ENCODE data around the gene PPP1R3G. TPM values are rescaled to one million over a fixed set of nuclear protein-coding genes. Genes with fewer than 3 reads are reported as not detected.

The PPP1R3G gene
- total RNA-seq, 1 donor from 2014 or later = 1.3 TPM

- no peak for DNase-seq (ENCODE audit: low spot score)
These were observed 13.9 kb upstream of the PPP1R3G start for GRCh38 chr6:5071216-5071615.

DNA sequence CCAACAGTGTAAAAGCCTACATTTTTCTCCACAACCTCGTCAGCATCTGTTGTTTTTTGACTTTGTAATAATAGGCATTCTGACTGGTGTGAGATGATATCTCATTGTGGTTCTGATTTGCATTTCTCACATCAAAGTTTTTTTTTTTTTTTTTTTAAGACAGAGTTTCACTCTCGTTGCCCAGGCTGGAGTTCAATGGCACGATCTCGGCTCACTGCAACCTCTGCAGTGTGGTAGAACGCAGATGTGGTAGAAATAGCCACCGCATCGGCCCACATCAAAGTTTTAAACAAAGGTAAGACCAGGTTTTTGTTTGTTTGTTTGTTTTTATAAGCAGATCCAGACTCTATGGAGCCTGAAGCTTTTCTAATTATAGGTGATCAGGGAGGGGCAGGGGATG lies 12.7 kb upstream of the PPP1R3G start:
- no peak for DNase-seq (ENCODE audit: low spot score)

DNA sequence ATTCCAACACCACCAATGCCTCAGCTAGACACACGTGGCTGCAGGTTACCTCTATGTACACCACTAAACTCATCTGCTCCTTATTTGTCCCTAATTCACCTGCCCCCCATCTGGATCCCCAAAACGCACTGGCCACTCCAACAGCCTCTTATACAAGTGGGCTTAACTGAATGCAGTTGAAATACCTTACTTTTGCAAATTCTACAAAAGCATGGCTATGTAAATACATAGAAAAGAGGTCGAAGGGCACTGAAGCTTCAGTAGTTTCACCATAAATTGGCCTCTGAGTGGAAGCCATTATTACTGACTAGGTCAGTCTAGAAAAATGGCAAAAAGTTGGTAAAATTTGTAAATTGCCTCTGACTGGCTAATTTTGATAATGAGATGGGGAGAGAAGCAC lies 11.1 kb upstream of the PPP1R3G start:
- DNase-seq (ENCODE audit: low spot score) = no peak

GRCh38 chr6:5076931-5077330 lies 8.2 kb upstream of the PPP1R3G start:
- DNase-seq (ENCODE audit: low spot score) = no peak

DNA sequence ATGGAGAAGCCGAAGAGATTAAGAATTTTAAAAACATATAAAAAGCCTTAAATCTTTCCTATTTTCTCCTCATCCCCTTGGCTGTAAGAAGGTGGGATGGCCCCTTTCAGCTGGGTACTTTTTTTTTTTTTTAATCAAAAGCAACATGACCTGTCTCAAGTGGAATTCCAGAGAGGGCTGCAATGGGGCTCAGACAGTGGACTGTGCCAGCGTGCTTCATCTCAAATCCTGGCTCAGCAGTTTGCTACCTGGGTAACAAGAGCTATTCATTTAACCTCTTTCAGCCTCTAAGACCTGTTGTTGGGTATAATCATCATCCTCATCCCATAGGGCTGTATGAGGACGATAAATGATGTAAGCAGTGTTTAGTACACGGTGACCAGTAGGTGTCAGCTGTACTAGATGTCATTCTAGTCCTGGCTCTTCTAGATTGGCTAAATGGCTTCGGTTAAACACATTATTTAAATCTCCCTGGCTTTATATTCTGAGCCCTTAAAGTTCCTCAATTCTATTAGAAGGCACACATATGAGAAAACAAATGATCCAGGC lies 6.9 kb upstream of the PPP1R3G start:
- no peak for DNase-seq (ENCODE audit: low spot score)

DNA sequence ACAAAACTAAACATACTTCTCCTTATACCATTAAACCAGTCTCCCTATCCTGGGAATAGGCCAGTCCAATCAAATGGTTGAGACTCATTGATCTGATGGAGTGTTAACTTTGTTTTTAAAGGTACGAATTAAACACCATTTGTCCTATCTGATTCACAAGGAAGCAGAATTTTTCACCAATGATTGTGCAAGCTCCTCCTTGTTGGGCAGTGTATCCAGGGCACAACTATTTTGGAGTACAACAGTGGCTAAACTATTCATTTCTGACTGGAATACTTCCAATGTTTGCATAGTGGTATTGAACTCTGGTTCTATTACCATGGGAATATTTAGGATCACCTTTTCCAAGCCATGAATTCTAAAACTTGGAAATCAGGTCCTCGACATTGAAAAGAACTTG lies 5.4 kb upstream of the PPP1R3G start:
- no peak for DNase-seq (ENCODE audit: low spot score)

GRCh38 chr6:5080574-5080973 lies 4.6 kb upstream of the PPP1R3G start:
- DNase-seq (ENCODE audit: low spot score) = no peak

DNA sequence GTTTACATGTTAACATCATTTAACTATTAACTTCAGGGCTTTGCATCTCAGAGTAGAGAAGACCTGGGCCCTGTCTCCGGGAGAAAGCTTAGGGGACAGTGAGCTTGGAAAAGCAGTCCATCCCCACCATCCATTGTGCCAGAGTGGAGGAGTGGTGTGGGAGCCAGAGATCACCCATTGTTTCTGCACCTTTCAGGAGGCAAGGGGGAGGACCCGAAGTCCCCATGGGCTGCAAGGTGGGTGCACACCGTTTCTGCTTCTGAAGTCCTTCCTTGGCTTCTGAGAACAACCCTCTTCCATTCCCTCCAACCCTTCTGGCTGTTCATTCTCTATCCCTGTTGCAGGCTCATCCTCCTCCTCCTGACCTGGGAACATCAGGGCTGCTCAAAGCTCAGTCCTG lies 4.0 kb upstream of the PPP1R3G start:
- DNase-seq (ENCODE audit: low spot score) = no peak

DNA sequence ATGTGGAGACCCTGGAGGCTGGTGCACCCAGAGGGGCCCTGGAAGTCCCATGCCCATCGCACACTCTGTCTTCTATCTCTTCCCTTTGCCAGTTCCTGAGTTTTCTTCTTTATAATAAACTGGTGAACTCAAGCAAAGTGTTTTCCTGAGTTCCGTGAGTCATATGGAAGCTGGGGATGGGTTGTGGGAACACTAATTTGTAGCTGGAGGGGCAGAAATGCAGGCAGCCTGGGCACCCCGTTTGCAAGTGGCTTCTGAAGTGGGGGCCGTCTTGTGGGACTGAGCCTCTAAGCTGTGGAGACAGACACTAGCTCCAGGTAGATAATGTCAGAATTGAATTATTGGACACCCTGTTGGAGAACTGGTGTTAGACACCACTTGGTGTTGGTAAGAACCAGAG lies 3.2 kb upstream of the PPP1R3G start:
- no peak for DNase-seq (ENCODE audit: low spot score)

GRCh38 chr6:5082487-5083306 lies 2.4 kb upstream of the PPP1R3G start:
- no peak for DNase-seq (ENCODE audit: low spot score)

- DNase-seq (ENCODE audit: low spot score) = no peak
These were observed 1.9 kb upstream of the PPP1R3G start for GRCh38 chr6:5083307-5083583.

DNA sequence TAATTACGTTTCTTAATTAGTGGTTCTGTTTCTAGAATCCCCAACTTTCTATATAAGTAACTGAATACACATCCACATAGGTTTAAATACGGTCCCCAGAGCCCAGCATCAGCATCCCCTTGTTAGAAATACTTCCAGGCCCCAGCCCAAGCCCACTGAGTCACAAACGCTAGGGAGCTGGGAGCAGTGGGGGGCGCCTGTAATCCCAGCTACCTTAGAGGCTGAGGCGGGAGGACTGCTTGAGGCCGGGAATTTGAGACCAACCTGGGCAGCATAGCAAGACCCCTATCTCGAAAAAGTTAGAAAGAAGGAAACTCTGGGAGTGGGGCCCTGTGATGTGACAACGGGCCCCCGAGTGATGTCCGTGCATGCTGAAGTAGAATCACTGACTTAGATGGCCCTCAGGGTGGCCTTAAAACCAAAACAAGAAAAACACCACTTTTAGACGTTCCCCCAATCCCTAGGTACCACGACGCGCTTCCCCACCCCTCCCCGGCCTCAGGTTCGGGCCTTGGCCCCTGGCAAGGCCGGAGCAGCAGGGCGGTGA lies 1.3 kb upstream of the PPP1R3G start:
- no peak for DNase-seq (ENCODE audit: low spot score)

GRCh38 chr6:5084360-5084780 lies 771 bp upstream of the PPP1R3G start:
- DNase-seq (ENCODE audit: low spot score) = peak; percentile 85

- DNase-seq (ENCODE audit: low spot score) = no peak
These were observed 630 bp downstream of the PPP1R3G start for GRCh38 chr6:5085648-5086293.

- no peak for DNase-seq (ENCODE audit: low spot score)
These were observed 1.3 kb downstream of the PPP1R3G start for GRCh38 chr6:5086294-5086890.

DNA sequence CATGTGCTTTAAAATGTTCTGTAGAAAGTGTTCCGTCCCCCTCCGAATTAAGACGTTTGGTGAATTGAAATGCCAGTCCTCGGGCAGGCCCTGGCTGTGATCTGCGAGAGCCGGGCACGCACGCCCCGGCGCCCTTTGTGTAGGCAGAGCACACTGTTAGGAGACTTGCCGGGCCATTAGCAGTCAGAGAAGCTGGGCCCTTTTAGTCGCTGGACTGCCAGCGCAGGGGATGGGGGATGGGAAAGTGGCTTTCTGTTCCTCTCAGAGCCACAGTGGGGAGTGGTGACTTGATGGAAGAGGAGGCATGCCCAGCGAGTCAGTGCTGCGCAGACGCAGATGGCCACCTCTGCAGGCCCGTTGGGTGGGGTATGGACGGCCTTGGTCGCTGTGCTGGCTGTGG lies 2.2 kb downstream of the PPP1R3G start:
- no peak for DNase-seq (ENCODE audit: low spot score)

DNA sequence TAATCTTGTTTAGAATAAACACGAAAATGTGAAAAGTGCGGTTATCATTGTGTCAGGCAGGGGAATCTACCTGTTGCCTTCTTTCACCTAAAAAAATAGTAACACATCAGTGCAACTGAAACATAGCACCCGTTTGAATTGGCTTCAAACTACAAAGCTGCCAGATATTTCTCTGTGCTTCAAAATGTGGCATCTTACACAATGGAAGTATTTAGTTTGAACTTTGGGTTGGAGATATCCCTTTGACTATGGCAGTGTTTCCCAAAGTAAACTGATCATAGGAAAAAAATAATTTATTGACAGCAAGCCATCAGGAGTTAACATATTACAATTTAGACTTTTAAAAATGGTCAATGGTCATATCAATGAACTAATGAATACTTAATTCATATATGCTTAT lies 3.6 kb downstream of the PPP1R3G start:
- no peak for DNase-seq (ENCODE audit: low spot score)

- DNase-seq (ENCODE audit: low spot score) = no peak
These were observed 4.6 kb downstream of the PPP1R3G start for GRCh38 chr6:5089481-5090438.

GRCh38 chr6:5090603-5091002 lies 5.5 kb downstream of the PPP1R3G start:
- no peak for DNase-seq (ENCODE audit: low spot score)

- DNase-seq (ENCODE audit: low spot score) = no peak
These were observed 6.3 kb downstream of the PPP1R3G start for GRCh38 chr6:5091210-5092069.
